ENCODE measurements around the gene ZNF526. TPM values are rescaled to one million over a fixed set of nuclear protein-coding genes. Genes with fewer than 3 reads are reported as not detected.

ZNF526 gene
- polyA plus RNA-seq, 1 donor from 2014 or later: 2.1 TPM

DNA sequence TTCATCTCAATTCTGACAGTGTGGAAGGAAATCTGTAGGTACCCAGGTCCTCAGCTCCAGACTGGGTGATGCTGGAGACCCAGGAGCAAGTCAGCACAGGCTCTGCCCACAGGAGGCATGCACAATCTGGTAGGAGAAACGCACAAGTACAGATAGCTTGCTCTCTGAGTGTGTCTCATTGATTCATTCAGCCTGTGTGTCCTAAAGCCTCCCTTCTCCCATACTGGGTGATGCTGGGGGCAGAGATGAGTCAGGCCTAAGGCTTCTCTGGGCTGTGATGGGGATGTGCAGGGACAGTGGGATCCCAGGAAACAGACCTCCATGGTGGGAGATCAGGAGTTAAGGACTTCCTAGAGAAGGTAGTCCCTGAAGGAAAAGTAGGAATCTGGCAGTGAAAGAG, 6.8 kb downstream of the ZNF526 start:
- Histone ChIP-seq H3K9me3 (ENCODE audit: low read length) (no peaks in the 10 kb centered on the region), H3K4me2 (ENCODE audit: low read length) (no peak overlapping the region), H3K4me3 (ENCODE audit: low read length) (no peak overlapping the region), H3K27me3 (ENCODE audit: insufficient read depth, low read depth, low read length) (no peaks in the 10 kb centered on the region), H3F3A (ENCODE audit: insufficient read depth, low read length, poor library complexity, severe bottlenecking) (no peaks in the 10 kb centered on the region), H3K9me2 (ENCODE audit: insufficient read depth, low read length) (no peaks in the 10 kb centered on the region), H3K27ac (ENCODE audit: low read length) (no peak overlapping the region), H3K9ac (ENCODE audit: low read length) (no peak overlapping the region), H3K36me3 (ENCODE audit: insufficient read depth, low read length) (no peaks in the 10 kb centered on the region), H3K79me2 (replicated peaks; ENCODE audit: insufficient read depth, low read length) (peaks cover 3% of the 10 kb centered on the region), H4K20me1 (ENCODE audit: insufficient read depth) (no peaks in the 10 kb centered on the region), H2AFZ (ENCODE audit: low read depth, low read length) (no peak overlapping the region)
- TF ChIP-seq SMC3 (conservative IDR thresholded peaks at IDR 0.05; ENCODE audit: poor library complexity): no peak
- TF ChIP-seq, protein P1, sequence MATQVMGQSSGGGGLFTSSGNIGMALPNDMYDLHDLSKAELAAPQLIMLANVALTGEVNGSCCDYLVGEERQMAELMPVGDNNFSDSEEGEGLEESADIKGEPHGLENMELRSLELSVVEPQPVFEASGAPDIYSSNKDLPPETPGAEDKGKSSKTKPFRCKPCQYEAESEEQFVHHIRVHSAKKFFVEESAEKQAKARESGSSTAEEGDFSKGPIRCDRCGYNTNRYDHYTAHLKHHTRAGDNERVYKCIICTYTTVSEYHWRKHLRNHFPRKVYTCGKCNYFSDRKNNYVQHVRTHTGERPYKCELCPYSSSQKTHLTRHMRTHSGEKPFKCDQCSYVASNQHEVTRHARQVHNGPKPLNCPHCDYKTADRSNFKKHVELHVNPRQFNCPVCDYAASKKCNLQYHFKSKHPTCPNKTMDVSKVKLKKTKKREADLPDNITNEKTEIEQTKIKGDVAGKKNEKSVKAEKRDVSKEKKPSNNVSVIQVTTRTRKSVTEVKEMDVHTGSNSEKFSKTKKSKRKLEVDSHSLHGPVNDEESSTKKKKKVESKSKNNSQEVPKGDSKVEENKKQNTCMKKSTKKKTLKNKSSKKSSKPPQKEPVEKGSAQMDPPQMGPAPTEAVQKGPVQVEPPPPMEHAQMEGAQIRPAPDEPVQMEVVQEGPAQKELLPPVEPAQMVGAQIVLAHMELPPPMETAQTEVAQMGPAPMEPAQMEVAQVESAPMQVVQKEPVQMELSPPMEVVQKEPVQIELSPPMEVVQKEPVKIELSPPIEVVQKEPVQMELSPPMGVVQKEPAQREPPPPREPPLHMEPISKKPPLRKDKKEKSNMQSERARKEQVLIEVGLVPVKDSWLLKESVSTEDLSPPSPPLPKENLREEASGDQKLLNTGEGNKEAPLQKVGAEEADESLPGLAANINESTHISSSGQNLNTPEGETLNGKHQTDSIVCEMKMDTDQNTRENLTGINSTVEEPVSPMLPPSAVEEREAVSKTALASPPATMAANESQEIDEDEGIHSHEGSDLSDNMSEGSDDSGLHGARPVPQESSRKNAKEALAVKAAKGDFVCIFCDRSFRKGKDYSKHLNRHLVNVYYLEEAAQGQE (IDR thresholded peaks at IDR 0.05; ENCODE audit: borderline replicate concordance): no peak
- TF ChIP-seq, protein P2, sequence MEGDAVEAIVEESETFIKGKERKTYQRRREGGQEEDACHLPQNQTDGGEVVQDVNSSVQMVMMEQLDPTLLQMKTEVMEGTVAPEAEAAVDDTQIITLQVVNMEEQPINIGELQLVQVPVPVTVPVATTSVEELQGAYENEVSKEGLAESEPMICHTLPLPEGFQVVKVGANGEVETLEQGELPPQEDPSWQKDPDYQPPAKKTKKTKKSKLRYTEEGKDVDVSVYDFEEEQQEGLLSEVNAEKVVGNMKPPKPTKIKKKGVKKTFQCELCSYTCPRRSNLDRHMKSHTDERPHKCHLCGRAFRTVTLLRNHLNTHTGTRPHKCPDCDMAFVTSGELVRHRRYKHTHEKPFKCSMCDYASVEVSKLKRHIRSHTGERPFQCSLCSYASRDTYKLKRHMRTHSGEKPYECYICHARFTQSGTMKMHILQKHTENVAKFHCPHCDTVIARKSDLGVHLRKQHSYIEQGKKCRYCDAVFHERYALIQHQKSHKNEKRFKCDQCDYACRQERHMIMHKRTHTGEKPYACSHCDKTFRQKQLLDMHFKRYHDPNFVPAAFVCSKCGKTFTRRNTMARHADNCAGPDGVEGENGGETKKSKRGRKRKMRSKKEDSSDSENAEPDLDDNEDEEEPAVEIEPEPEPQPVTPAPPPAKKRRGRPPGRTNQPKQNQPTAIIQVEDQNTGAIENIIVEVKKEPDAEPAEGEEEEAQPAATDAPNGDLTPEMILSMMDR (IDR thresholded peaks at IDR 0.05; ENCODE audit: poor library complexity, severe bottlenecking): no peak

DNA sequence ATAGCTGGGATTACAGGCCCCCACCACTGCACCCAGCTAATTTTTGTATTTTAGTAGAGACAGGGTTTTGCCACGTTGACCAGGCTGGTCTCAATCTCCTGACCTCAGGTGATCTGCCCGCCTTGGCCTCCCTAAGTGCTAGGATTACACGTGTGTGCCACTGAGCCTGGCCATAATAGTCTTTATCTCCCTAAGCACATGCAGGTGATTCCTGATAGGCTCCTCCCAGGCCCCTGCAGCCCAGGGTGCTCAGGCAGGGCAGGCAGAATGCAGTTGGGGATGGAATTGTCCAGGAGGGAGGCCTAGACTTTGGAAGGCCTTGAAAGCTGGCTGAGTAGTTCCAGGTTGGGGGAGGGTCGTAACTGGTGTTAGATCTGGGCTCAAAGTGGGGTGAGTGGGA, 8.5 kb downstream of the ZNF526 start:
- no peaks in the 10 kb centered on the region for H3K9me3 ChIP-seq (ENCODE audit: low read length)
- no peaks in the 10 kb centered on the region for H3K9me2 ChIP-seq (ENCODE audit: insufficient read depth, low read length)
- no peak overlapping the region for H3K27ac ChIP-seq (ENCODE audit: low read length)
- H2AFZ ChIP-seq (ENCODE audit: low read depth, low read length): no peak overlapping the region
- H3F3A ChIP-seq (ENCODE audit: insufficient read depth, low read length, poor library complexity, severe bottlenecking): no peaks in the 10 kb centered on the region
- H3K9ac ChIP-seq (ENCODE audit: low read length): no peak overlapping the region
- H3K4me3 ChIP-seq (ENCODE audit: low read length): no peak overlapping the region
- H3K36me3 ChIP-seq (ENCODE audit: insufficient read depth, low read length): no peaks in the 10 kb centered on the region
- H3K27me3 ChIP-seq (ENCODE audit: insufficient read depth, low read depth, low read length): no peaks in the 10 kb centered on the region
- H4K20me1 ChIP-seq (ENCODE audit: insufficient read depth): no peaks in the 10 kb centered on the region
- H3K4me2 ChIP-seq (ENCODE audit: low read length): no peak overlapping the region
- TF ChIP-seq EZH2 (IDR thresholded peaks at IDR 0.05; ENCODE audit: borderline replicate concordance, insufficient read depth, low read length, poor library complexity, severe bottlenecking) (no peak), EP300 (conservative IDR thresholded peaks at IDR 0.05; ENCODE audit: poor library complexity, severe bottlenecking) (no peak), MXI1 (conservative IDR thresholded peaks at IDR 0.05; ENCODE audit: poor library complexity, severe bottlenecking) (no peak), SMC3 (conservative IDR thresholded peaks at IDR 0.05; ENCODE audit: poor library complexity) (no peak), RAD21 (conservative IDR thresholded peaks at IDR 0.05) (no peak), TAF1 (IDR thresholded peaks at IDR 0.05; ENCODE audit: low read depth) (no peak)
- TF ChIP-seq, protein P1 (IDR thresholded peaks at IDR 0.05; ENCODE audit: borderline replicate concordance): no peak
- no peaks in the 10 kb centered on the region for H3K79me2 ChIP-seq (replicated peaks; ENCODE audit: insufficient read depth, low read length)

Data from neural cell (in vitro differentiated cells).